Measurements from ENCODE around the gene GSTT2B. TPM values are rescaled to one million over a fixed set of nuclear protein-coding genes. Genes with fewer than 3 reads are reported as not detected.
"Not testable (repeated sequence)": the region's sequence is repeated elsewhere in the genome, so short reads cannot be mapped to it uniquely, and the experiment has no call there.

Gene GSTT2B
- total RNA-seq, 6 experiments from 2014 or later, result 0.50 to 23.7 (median 3.4) TPM; not detected in 1

DNA sequence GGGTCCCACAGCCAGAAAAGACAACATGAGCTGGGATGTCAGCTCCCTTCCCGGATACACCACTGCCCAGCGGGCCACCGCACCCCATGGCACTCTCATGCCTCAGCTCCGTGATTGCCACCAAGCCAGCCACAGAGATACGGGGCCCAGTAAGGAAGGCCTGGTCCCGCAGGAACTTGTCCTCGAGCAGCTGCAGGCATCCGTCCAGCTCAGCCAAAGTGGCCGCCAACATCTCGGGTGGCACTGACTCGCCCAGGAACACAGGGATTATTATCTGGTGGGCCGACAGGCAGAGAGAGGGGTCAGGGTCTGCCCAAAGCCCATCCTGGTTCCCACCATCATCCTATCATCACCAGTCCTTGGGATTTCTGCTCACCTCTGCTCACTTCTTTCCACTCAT lies 16.3 kb upstream of the GSTT2B start:
- H3K9me3 ChIP-seq, H3K4me1 ChIP-seq, H3K27ac ChIP-seq, H3K27me3 ChIP-seq, H3K36me3 ChIP-seq, H3K4me3 ChIP-seq, ATAC-seq, DNase-seq: not testable (repeated sequence)
- no CpG with 5 or more reads among the region's 12 CpGs for WGBS (ENCODE audit: insufficient coverage, low coverage, low lambda C conversion rate, missing lambda C conversion rate)
- intact Hi-C loops (cut with DNase I), result loop anchor here in 1 of 2 donors (10.0 kb wide), 1 partner anchor 63 kb away; no protein-coding TSS in a partner anchor

DNA sequence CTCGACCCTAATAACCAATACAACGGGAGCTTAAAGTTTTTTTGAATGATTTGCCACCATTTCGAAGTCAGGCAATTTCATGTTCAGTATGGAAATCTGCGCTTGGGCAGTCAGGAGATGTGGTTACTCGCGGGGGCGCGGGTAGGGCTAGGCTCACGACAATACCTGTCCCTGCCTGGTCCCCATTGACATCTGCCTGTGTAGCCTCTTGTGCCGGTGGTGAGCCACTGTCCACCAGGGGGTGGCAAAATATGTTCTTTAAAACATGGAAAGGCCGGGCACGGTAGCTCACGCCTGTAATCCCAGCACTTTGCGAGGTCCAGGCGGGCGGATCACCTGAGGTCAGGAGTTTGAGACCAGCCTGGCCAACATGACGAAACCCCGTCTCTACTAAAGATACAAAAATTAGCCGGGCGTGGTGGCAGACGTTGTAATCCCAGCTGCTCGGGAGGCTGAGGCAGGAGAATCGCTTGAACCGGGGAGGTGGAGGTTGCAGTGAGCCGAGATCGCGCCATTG lies 13.9 kb upstream of the GSTT2B start:
- 15% methylated on average over 4 of the region's 27 CpGs for WGBS (ENCODE audit: insufficient coverage, low coverage, low lambda C conversion rate, missing lambda C conversion rate)
- not testable (repeated sequence) for H3K4me3 ChIP-seq, H3K9me3 ChIP-seq, H3K27me3 ChIP-seq, H3K27ac ChIP-seq, H3K4me1 ChIP-seq
- ATAC-seq, result peak; percentile 21 to 69 (median 55)
- DNase-seq, result peak in 1 of 3 donors; percentile 55
- peaks cover 0 to 20% (median 7%) of the 10 kb centered on the region in 4 donors for H3K36me3 ChIP-seq
- intact Hi-C loops (cut with DNase I), result loop anchor here in 1 of 2 donors (10.0 kb wide), 1 partner anchor 60 kb away; no protein-coding TSS in a partner anchor

DNA sequence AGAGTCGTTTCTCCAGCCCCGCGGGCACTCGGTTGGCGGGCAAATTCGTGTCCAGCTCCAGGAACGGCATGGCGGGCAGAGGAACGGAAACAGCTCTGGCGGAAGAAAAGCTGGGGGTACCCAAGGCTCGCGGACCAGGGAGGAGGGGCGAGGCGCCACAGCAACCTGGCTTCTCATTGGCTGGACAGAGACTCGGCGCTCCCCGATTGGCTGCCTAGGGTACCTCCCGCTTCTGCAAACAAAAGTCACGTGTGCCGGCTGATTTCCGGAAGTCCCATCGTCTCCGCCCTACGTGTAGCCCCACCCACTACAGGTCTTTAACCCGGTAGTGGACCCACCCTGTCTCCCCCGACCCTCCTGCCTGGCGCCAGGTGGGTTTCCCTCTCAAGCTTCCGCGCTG lies 13.3 kb upstream of the GSTT2B start, which contains the start of gene DDT:
Gene DDT (minus strand): TSS at position 97 of the 400 bp plus-strand sequence. CDS start 27 bp downstream, at position 70.
- WGBS (ENCODE audit: insufficient coverage, low coverage, low lambda C conversion rate, missing lambda C conversion rate), result no CpG with 5 or more reads among the region's 29 CpGs
- not testable (repeated sequence) for H3K27ac ChIP-seq, H3K4me1 ChIP-seq, DNase-seq, H3K4me3 ChIP-seq, H3K27me3 ChIP-seq, H3K9me3 ChIP-seq
- intact Hi-C loops (cut with DNase I), result loop anchor here in 1 of 2 donors (10.0 kb wide), 1 partner anchor 60 kb away; no protein-coding TSS in a partner anchor
- peak; percentile 81 to 97 (median 89) for ATAC-seq
- peaks cover 0 to 22% (median 7%) of the 10 kb centered on the region in 4 donors for H3K36me3 ChIP-seq

DNA sequence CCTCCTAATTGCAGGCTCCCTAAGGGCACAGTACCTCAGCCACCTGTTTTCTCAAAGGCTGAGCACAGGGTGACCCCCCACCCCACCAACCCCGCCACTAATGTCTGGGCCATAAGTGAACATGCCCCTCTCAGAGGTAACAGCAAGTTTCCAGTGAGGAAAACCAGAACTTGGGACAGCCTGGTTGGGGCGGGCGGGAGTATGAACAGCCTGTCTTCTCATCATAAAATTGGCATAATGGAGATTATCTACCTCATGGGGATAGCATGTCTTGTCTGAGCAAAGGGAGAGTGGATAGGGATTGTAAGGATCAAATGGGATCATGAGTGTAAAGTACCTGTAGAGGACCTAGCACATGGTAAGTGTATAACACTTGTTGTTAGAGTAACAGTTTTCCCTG lies 10.9 kb upstream of the GSTT2B start:
- H3K27ac ChIP-seq, result peak overlapping the region in 1 of 3 donors; percentile 49
- WGBS (ENCODE audit: insufficient coverage, low coverage, low lambda C conversion rate, missing lambda C conversion rate), result 100% methylated on average over 2 of the region's 3 CpGs

DNA sequence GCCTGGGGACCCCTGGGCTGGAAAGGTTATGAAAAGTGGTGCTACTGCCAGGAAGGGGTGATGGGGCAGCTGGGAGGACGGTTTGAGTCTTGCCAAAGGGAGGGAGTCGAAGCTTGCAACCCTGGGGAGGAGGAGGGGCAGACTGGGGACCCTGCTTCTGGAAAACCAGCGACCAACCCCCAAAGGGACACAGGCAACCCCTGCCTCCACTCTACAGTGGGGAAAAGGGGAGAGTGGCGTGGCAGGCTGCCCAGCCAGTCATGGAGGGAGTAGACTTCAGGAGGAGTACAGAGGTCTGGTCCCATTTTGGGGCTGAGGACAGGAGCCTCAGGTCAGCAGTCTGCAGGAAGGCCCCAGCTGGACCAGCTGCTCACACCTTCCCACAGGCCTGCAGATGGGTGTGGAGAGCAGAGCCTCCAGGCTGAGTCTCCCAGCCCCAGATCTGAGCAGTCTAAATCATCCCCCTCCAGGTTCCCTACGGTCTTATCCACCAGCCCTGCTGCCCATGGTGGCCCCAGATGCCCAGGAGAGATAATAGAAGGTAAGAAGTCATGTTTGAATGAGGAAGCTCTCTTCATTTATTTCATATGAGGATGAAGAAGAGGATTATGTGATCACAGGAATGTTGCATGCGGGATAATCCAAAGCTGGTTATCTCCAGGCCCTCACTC lies 10.0 kb upstream of the GSTT2B start:
- Histone ChIP-seq H3K9me3 (no peaks in the 10 kb centered on the region), H3K27me3 (no peaks in the 10 kb centered on the region), H3K27ac (peak overlapping the region in 1 of 3 donors; percentile 49), H3K36me3 (peaks cover 0 to 25% (median 7%) of the 10 kb centered on the region in 4 donors), H3K4me3 (no peak overlapping the region), H3K4me1 (peaks cover 0 to 8% (median 0%) of the 10 kb centered on the region in 4 donors)
- intact Hi-C loops (cut with DNase I), result loop anchor here in 1 of 2 donors (10.0 kb wide), 1 partner anchor 56 kb away; no protein-coding TSS in a partner anchor
- no peak for ATAC-seq
- TF ChIP-seq, protein P1, sequence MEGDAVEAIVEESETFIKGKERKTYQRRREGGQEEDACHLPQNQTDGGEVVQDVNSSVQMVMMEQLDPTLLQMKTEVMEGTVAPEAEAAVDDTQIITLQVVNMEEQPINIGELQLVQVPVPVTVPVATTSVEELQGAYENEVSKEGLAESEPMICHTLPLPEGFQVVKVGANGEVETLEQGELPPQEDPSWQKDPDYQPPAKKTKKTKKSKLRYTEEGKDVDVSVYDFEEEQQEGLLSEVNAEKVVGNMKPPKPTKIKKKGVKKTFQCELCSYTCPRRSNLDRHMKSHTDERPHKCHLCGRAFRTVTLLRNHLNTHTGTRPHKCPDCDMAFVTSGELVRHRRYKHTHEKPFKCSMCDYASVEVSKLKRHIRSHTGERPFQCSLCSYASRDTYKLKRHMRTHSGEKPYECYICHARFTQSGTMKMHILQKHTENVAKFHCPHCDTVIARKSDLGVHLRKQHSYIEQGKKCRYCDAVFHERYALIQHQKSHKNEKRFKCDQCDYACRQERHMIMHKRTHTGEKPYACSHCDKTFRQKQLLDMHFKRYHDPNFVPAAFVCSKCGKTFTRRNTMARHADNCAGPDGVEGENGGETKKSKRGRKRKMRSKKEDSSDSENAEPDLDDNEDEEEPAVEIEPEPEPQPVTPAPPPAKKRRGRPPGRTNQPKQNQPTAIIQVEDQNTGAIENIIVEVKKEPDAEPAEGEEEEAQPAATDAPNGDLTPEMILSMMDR (IDR thresholded peaks at IDR 0.05), result no peak
- no peak for TF ChIP-seq POLR2A (IDR thresholded peaks at IDR 0.05)
- 90% methylated on average over 2 of the region's 6 CpGs for WGBS (ENCODE audit: insufficient coverage, low coverage, low lambda C conversion rate, missing lambda C conversion rate)
- peak in 2 of 3 donors; percentile 27 to 72 for DNase-seq

More for the DNA sequence above, 10.9 kb upstream of the GSTT2B start:
- intact Hi-C loops (cut with DNase I), result loop anchor here in 1 of 2 donors (10.0 kb wide), 1 partner anchor 57 kb away; no protein-coding TSS in a partner anchor
- H3K36me3 ChIP-seq, result peaks cover 0 to 25% (median 7%) of the 10 kb centered on the region in 4 donors
- not testable (repeated sequence) for H3K4me1 ChIP-seq, H3K4me3 ChIP-seq, DNase-seq, H3K27me3 ChIP-seq, H3K9me3 ChIP-seq, ATAC-seq

DNA sequence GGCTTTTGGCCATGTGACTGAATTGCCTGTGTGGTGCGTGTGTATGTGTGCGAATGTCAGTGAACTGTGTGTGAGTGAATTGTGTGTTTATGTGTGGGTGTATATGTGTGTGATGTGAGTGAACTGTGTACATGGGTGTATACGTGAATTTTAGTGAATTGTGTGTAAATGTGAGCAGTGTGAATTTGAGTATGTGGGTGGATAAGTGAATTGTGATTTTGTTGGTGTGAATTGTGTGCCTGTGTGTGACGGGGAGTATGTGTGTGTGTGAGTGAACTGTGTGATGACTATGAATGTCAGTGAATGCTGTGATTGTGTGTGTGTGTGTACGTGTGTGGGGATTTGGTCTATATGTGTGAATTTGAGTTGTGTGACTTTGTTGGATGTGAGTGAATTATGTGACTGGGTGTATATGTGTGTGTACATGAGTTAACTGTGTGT lies 9.2 kb upstream of the GSTT2B start:
- TF ChIP-seq POLR2A (IDR thresholded peaks at IDR 0.05), result no peak
- TF ChIP-seq, protein P1 (IDR thresholded peaks at IDR 0.05), result no peak
- ATAC-seq (no peak), DNase-seq (no peak)
- WGBS (ENCODE audit: insufficient coverage, low coverage, low lambda C conversion rate, missing lambda C conversion rate), result 78% methylated on average over 5 of the region's 5 CpGs
- intact Hi-C loops (cut with DNase I), result loop anchor here in 1 of 2 donors (10.0 kb wide), 1 partner anchor 55 kb away; no protein-coding TSS in a partner anchor
- H3K4me3 ChIP-seq, result no peak overlapping the region
- no peaks in the 10 kb centered on the region for H3K27me3 ChIP-seq
- H3K9me3 ChIP-seq, result no peaks in the 10 kb centered on the region
- H3K27ac ChIP-seq, result peak overlapping the region in 1 of 3 donors; percentile 55
- peaks cover 0 to 25% (median 7%) of the 10 kb centered on the region in 4 donors for H3K36me3 ChIP-seq
- H3K4me1 ChIP-seq, result peaks cover 0 to 8% (median 0%) of the 10 kb centered on the region in 4 donors
